WTC11 (cell line): ENCODE measurements around the gene ZNF324B. TPM values are rescaled to one million over a fixed set of nuclear protein-coding genes. Genes with fewer than 3 reads are reported as not detected.

ENCODE experiments used
- ATAC-seq: fragments of 200-7000 bp; cut with Tn5 transposase; 2 replicates; pipeline ENCODE4 v1.10.0; 2021; ENCODE audit warnings: mild to moderate bottlenecking, moderate library complexity
- CTCF ChIA-PET: fragments of 300-600 bp; sonication (Branson Sonifier 250); formaldehyde crosslinking; loops from one replicate; lab custom pipeline; 2021; ENCODE audit warnings: antibody characterized with exemption; lab: Charles Lee
- POLR2A ChIA-PET: fragments of 350-600 bp; sonication (Branson Sonifier 250); formaldehyde crosslinking; loops from one replicate; lab custom pipeline; 2021; ENCODE audit warnings: antibody characterized with exemption; lab: Charles Lee
- DNase-seq: peaks from one replicate; pipeline ENCODE4 v3.0.0; 2021; ENCODE audit warnings: low spot score
- H3K27ac Mint-ChIP-seq: 2 replicates; pipeline ENCODE4 v1.8.0; 2021; ENCODE audit warnings: mixed read lengths
- H3K27me3 Mint-ChIP-seq: 2 replicates; pipeline ENCODE4 v1.8.0; 2021; ENCODE audit warnings: low read depth, mild to moderate bottlenecking, moderate library complexity, mixed read lengths
- H3K36me3 Mint-ChIP-seq: 2 replicates; pipeline ENCODE4 v1.8.0; 2021; ENCODE audit warnings: mixed read lengths
- H3K4me1 Mint-ChIP-seq: 2 replicates; pipeline ENCODE4 v1.8.0; 2022; ENCODE audit warnings: mixed read lengths
- H3K4me3 Mint-ChIP-seq: 2 replicates; pipeline ENCODE4 v1.8.0; 2021; ENCODE audit warnings: mild to moderate bottlenecking, moderate library complexity, mixed read lengths
- H3K9me3 Mint-ChIP-seq: 2 replicates; pipeline ENCODE4 v1.8.0; 2021; ENCODE audit warnings: mixed read lengths
- ATF2 ChIP-seq: sonication (generic); formaldehyde crosslinking; IDR thresholded peaks from 2 replicates; pipeline ENCODE4 v1.8.1; 2022; ENCODE audit warnings: low read depth, missing genetic modification reagents, borderline replicate concordance
- CDX4 ChIP-seq: fragments of 250-450 bp; sonication (Bioruptor Pico); IDR thresholded peaks from 2 replicates; pipeline ENCODE4 v1.9.0; 2021; ENCODE audit warnings: moderate library complexity, mild to moderate bottlenecking, inconsistent platforms, borderline replicate concordance
- CREM ChIP-seq: sonication (generic); formaldehyde crosslinking; IDR thresholded peaks from 2 replicates; pipeline ENCODE4 v1.8.1; 2022; ENCODE audit warnings: mild to moderate bottlenecking, missing genetic modification reagents, moderate library complexity
- ELF4 ChIP-seq: sonication (generic); formaldehyde crosslinking; IDR thresholded peaks from 2 replicates; pipeline ENCODE4 v1.8.1; 2022; ENCODE audit warnings: low read depth, mild to moderate bottlenecking, moderate library complexity, missing genetic modification reagents
- FOXJ3 ChIP-seq: sonication (generic); formaldehyde crosslinking; IDR thresholded peaks from 2 replicates; pipeline ENCODE4 v1.9.0; 2021; ENCODE audit warnings: missing genetic modification reagents, mild to moderate bottlenecking, borderline replicate concordance
- FOXP1 ChIP-seq: sonication (generic); formaldehyde crosslinking; IDR thresholded peaks from 2 replicates; pipeline ENCODE4 v1.8.0; 2022; ENCODE audit warnings: missing genetic modification reagents, mild to moderate bottlenecking, moderate library complexity, borderline replicate concordance
- FOXP4 ChIP-seq: sonication (generic); formaldehyde crosslinking; IDR thresholded peaks from 2 replicates; pipeline ENCODE4 v1.8.0; 2022; ENCODE audit warnings: mild to moderate bottlenecking, missing genetic modification reagents
- GTF2I ChIP-seq: fragments of 250-450 bp; sonication (Bioruptor Pico); conservative IDR thresholded peaks from 2 replicates; pipeline ENCODE4 v1.4.0; 2021; ENCODE audit warnings: mild to moderate bottlenecking
- MAX ChIP-seq: sonication (generic); formaldehyde crosslinking; IDR thresholded peaks from 2 replicates; pipeline ENCODE4 v1.8.0; 2022; ENCODE audit warnings: mild to moderate bottlenecking, missing genetic modification reagents
- NFATC4 ChIP-seq: fragments of 250-450 bp; sonication (Bioruptor Pico); IDR thresholded peaks from 2 replicates; pipeline ENCODE4 v1.9.0; 2021; ENCODE audit warnings: mild to moderate bottlenecking
- ZBTB43 ChIP-seq: sonication (generic); formaldehyde crosslinking; IDR thresholded peaks from 2 replicates; pipeline ENCODE4 v1.8.1; 2023; ENCODE audit warnings: mild to moderate bottlenecking, missing genetic modification reagents
- ZNF281 ChIP-seq: sonication (generic); formaldehyde crosslinking; IDR thresholded peaks from 2 replicates; pipeline ENCODE4 v1.8.0; 2023; ENCODE audit warnings: mild to moderate bottlenecking, missing genetic modification reagents
- ZSCAN18 ChIP-seq: fragments of 250-450 bp; sonication (Bioruptor Pico); IDR thresholded peaks from 2 replicates; pipeline ENCODE4 v2.1.2; 2022; ENCODE audit warnings: mild to moderate bottlenecking, moderate library complexity
- total RNA-seq: library from RNA; stranded (reverse); gene quantifications from 3 replicates; pipeline ENCODE4 v1.2.3, GENCODE V29; 2021

ZNF324B gene
- total RNA-seq, 1 experiment from 2014 or later: 4.0 TPM

- CTCF ChIA-PET: no interaction called here
- ATAC-seq (no peak), DNase-seq (no peak)
- Mint-ChIP-seq H3K9me3 (no peaks in the 10 kb centered on the region), H3K27ac (no peak overlapping the region), H3K4me3 (no peak overlapping the region), H3K27me3 (no peaks in the 10 kb centered on the region; the same call in none of the 2 replicates), H3K36me3 (no peaks in the 10 kb centered on the region), H3K4me1 (peaks cover 9% of the 10 kb centered on the region)
- TF ChIP-seq MAX (no peak), ELF4 (no peak)
- POLR2A ChIA-PET: no interaction called here
These were observed 28.5 kb downstream of the ZNF324B start for GRCh38 chr19:58479736-58480480.

- H3K27me3 Mint-ChIP-seq: no peaks in the 10 kb centered on the region; the same call in none of the 2 replicates
- H3K4me1 Mint-ChIP-seq: peaks cover 5% of the 10 kb centered on the region
- H3K27ac Mint-ChIP-seq: no peak overlapping the region
- TF ChIP-seq FOXJ3: no peak
- no peak for TF ChIP-seq GTF2I
- no peak for TF ChIP-seq CDX4 (CRISPR knock-in tag)
- TF ChIP-seq CREM (CRISPR knock-in tag): no peak
- TF ChIP-seq FOXP4 (CRISPR knock-in tag): no peak
- CTCF ChIA-PET: interaction anchor here (0.8 kb wide), 1 partner anchor 39 kb away, joined by 3 read pairs; the partner anchor contains the start of gene ZBTB45
- DNase-seq (no peak), ATAC-seq (no peak)
- H3K36me3 Mint-ChIP-seq: no peaks in the 10 kb centered on the region
- no peaks in the 10 kb centered on the region for H3K9me3 Mint-ChIP-seq
- H3K4me3 Mint-ChIP-seq: no peak overlapping the region
- POLR2A ChIA-PET: no interaction called here
These were observed 29.0 kb downstream of the ZNF324B start for GRCh38 chr19:58480481-58480830.

GRCh38 chr19:58480831-58481230 is 29.4 kb downstream of the ZNF324B start:
- DNase-seq (no peak), ATAC-seq (no peak)
- H3K27me3 Mint-ChIP-seq: no peaks in the 10 kb centered on the region; the same call in none of the 2 replicates
- no peaks in the 10 kb centered on the region for H3K36me3 Mint-ChIP-seq
- no peak overlapping the region for H3K27ac Mint-ChIP-seq
- H3K9me3 Mint-ChIP-seq: no peaks in the 10 kb centered on the region
- H3K4me1 Mint-ChIP-seq: peaks cover 5% of the 10 kb centered on the region
- no peak overlapping the region for H3K4me3 Mint-ChIP-seq
- CTCF ChIA-PET: interaction anchor here (0.8 kb wide), 1 partner anchor 38 kb away, joined by 3 read pairs; the partner anchor contains the start of gene ZBTB45
- POLR2A ChIA-PET: no interaction called here
- no peak for TF ChIP-seq NFATC4 (CRISPR knock-in tag)

- Mint-ChIP-seq H3K4me1 (no peaks in the 10 kb centered on the region), H3K9me3 (peaks cover 4% of the 10 kb centered on the region; the same call in 1 of the 2 replicates), H3K27me3 (no peaks in the 10 kb centered on the region; the same call in none of the 2 replicates), H3K36me3 (no peaks in the 10 kb centered on the region), H3K27ac (no peak overlapping the region), H3K4me3 (no peak overlapping the region)
- TF ChIP-seq FOXP1 (no peak), ZSCAN18 (CRISPR knock-in tag) (no peak), ATF2 (no peak), ZNF281 (no peak), ZBTB43 (CRISPR knock-in tag) (no peak)
- ATAC-seq (no peak), DNase-seq (no peak)
- CTCF ChIA-PET: interaction anchor here (0.6 to 1.1 kb wide), 2 partner anchors 37 to 38 kb away, joined by 3 read pairs; no protein-coding TSS in a partner anchor
- POLR2A ChIA-PET: no interaction called here
These were observed 30.9 kb downstream of the ZNF324B start for GRCh38 chr19:58482372-58482771.
